Stimulated activated naive B cell treated with anti-CD40 and anti-IgM and Interleukin-4, amounts not matched to agents 10 μg/mL and 1 μg/mL and 100 μg/mL, for 72 hours (primary cell): ENCODE measurements around the gene TALDO1.

Source experiments
- ATAC-seq, 2 donors: fragments of 150-1000 bp; cut with Tn5 transposase; replicated peaks; 2 replicates each; pipeline ENCODE4 v1.10.0; 2021; ENCODE audit warnings: moderate library complexity in 1 of 2
- DNase-seq: peaks from one replicate; pipeline ENCODE4 v3.0.0; 2021
- H3K27ac Mint-ChIP-seq: one replicate; pipeline ENCODE4 v1.8.0; 2022; ENCODE audit warnings: mild to moderate bottlenecking, mixed read lengths
- H3K27me3 Mint-ChIP-seq, 2 donors: one replicate each; pipeline ENCODE4 v1.8.0; 2022; ENCODE audit warnings: mixed read lengths in 2 of 2
- H3K36me3 Mint-ChIP-seq, 2 donors: one replicate each; pipeline ENCODE4 v1.8.0; 2022; ENCODE audit warnings: mixed read lengths in 2 of 2, mild to moderate bottlenecking in 1 of 2
- H3K4me1 Mint-ChIP-seq, 2 donors: one replicate each; pipeline ENCODE4 v1.8.0; 2022; ENCODE audit warnings: mixed read lengths in 2 of 2, mild to moderate bottlenecking in 1 of 2
- H3K4me3 Mint-ChIP-seq, 2 donors: one replicate each; pipeline ENCODE4 v1.8.0; 2022; ENCODE audit warnings: mild to moderate bottlenecking in 2 of 2, mixed read lengths in 2 of 2, moderate library complexity in 1 of 2
- H3K9me3 Mint-ChIP-seq, 2 donors: one replicate each; pipeline ENCODE4 v1.8.0; 2022; ENCODE audit warnings: mixed read lengths in 2 of 2, mild to moderate bottlenecking in 1 of 2

TALDO1 gene

DNA sequence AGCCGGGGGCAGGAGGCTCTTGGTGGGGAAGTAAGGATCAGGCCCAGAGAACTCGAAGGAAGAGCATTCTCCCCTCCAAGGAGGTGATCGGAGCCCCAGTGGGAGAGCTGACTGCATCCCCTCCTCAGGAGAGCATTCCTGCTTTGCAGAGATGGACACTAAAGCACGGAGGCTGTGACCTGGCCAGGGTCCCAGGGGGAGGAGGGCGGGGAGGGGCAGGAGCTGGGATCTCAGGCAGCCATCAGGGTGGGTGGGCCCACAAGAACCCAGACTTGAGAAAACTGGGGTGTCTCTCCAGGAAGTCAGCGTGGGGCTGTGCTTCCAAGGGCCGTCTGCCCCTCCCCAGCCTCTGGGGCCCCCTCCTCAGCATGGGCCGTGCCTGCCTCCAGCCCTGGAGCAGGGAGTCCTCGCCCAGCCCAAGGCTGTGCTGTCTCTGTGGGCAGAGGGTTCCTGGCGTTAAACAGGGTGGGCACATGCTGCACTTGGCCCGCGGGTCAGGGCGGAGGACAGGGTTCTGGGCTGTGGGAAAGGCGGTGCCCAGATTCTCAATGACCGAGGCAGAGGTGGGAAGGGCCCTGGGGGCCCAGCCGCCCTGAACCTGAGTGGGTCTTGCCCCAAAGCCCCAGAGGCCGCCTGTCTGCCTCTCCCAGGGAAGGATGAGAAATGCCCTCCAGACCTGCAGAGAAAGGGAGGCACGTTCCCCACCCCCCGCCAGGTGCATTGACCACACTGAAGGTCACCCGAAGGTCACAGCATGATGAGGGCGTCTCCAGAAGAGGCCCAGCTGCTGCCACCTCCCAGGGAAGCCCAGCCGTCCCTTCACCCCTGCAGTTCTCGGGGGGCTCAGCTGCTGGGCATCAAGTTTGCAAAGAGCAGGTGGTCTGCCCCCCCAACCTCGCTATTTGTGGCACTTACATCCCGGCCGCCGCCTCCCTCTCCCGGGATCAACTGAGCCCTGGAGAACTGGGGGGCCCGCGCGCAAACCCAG, 42.0 kb downstream of the TALDO1 start:
- Mint-ChIP-seq H3K4me3 (peak overlapping the region; percentile 47 to 62), H3K9me3 (no peaks in the 10 kb centered on the region), H3K27me3 (peaks cover 3 to 12% of the 10 kb centered on the region in 2 donors), H3K27ac (peak overlapping the region; percentile 82), H3K4me1 (peaks cover 2 to 18% of the 10 kb centered on the region in 2 donors), H3K36me3 (peaks cover 22 to 29% of the 10 kb centered on the region in 2 donors)
- ATAC-seq (peak in 1 of 2 donors; percentile 18), DNase-seq (no peak)

DNA sequence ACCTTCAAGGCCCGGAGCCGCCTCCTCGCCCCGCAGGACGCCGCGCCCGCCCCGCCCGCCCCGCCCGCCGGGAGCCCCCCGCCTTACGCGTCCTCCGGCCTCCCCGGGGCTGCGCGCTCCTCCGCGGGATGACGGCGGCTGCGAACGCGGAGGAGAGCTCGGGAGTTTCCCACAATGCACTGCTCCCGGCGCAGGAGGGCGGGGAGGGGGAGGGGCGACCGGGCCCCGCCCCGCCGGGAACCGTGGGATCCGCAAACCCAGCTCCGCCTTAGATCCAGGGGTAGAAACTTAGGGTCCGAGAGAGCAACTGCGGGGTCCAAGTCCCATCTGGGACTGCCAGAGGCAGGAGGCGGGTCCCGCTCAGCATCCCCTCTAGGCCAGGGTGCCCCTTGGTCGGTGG, 42.7 kb downstream of the TALDO1 start, which contains the start of gene CEND1:
Gene CEND1, minus strand, starts transcription at position 148 of the 400 bp plus-strand sequence. CDS start 1,514 bp downstream, outside the sequence.
- peaks cover 2 to 18% of the 10 kb centered on the region in 2 donors for H3K4me1 Mint-ChIP-seq
- H3K4me3 Mint-ChIP-seq, result peak within 1 kb of the TSS; percentile 14 to 62
- peaks cover 22 to 29% of the 10 kb centered on the region in 2 donors for H3K36me3 Mint-ChIP-seq
- H3K27ac Mint-ChIP-seq, result peak within 1 kb of the TSS; percentile 82
- DNase-seq (no peak), ATAC-seq (peak; percentile 35 to 41)
- H3K9me3 Mint-ChIP-seq, result no peaks in the 10 kb centered on the region
- H3K27me3 Mint-ChIP-seq, result peaks cover 3 to 12% of the 10 kb centered on the region in 2 donors

DNA sequence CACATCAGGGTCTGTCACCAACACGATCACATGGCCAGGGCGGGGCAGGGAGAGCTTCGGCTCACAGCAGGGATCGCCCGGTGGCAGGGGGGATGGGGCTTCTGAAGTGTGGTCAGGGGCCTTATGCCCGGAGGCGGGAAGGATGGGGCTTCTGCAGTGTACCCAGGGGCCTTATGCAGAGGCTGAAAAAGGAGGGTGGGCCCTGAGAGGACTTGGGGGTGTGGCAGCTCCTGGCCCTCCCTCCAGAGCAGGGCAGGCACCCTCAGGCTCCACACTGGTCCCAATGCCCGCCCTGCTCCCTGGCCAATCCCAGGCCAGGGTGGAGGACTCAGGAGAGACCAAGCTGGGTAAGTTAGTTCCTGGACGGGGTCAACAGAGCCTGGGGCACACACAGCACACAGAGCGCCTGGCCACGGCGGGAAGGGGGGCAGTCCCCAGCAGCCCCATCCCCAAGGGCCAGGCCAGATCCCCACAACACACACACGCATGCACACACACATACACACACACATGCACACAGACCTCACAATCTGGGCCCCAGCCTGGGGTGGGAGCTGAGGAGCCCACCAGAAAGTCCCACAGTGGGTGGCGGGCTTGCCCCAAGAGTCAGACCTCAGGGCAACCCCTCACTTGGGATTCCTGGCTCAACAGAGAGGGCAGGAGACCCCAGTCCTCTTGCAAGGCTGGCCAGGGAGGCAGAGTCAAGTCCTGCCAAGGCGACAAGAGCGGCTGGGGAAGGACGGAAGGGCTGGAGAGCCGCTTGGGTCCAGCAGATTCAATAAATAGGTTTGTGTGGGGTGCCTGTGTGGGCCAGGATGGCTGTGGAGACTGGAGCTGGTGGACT, 43.7 kb downstream of the TALDO1 start:
- H3K4me3 Mint-ChIP-seq, result peak overlapping the region in 1 of 2 donors; percentile 25
- H3K27ac Mint-ChIP-seq, result peak overlapping the region; percentile 75
- H3K4me1 Mint-ChIP-seq, result peaks cover 2 to 26% of the 10 kb centered on the region in 2 donors
- ATAC-seq (no peak), DNase-seq (no peak)
- no peaks in the 10 kb centered on the region for H3K9me3 Mint-ChIP-seq
- peaks cover 3 to 12% of the 10 kb centered on the region in 2 donors for H3K27me3 Mint-ChIP-seq
- H3K36me3 Mint-ChIP-seq, result peaks cover 22 to 29% of the 10 kb centered on the region in 2 donors

DNA sequence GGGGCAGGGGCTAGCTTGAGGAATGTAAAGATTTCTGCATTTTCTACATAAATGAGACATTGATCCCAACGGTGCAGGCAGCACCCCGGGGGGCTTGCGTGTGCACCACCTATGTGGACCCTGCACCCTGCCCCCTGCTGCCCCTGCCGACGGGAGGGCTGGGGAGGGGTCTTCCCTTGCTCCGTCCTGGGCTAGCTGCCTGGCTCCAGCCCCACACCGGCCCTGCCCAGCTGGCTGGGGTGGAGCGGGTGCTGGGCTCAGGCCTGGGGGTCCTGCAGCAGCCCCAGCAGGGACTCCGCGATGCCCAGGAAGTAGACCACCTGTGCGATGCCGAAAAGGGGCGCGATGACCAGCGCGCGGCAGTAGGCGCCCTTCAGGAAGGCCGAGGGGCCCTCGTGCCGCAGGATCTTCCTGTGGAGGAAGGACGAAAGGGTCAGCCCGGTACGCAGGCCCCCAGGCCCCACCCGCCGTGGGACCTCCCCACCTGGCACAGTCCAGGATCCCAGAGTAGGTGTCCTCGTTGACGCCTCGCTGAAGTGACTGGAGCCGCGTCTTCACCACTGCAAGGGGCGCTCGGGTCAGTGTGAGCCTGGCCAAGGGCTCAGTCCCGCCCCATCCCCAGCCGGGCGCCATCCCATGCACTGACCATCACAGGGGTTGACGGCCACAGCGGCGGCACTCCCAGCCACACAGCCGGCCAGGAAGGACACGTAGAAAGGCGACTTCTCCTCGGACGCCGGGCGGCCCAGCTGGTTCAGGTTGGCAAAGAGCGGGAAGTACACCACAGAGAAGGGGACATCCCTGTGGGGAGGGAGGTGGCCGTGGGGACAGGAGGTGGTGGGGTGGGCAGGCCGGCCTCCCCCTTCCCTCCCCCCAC, 44.6 kb downstream of the TALDO1 start:
- Mint-ChIP-seq H3K27ac (peak overlapping the region; percentile 9), H3K4me1 (peaks cover 5 to 32% of the 10 kb centered on the region in 2 donors)

DNA sequence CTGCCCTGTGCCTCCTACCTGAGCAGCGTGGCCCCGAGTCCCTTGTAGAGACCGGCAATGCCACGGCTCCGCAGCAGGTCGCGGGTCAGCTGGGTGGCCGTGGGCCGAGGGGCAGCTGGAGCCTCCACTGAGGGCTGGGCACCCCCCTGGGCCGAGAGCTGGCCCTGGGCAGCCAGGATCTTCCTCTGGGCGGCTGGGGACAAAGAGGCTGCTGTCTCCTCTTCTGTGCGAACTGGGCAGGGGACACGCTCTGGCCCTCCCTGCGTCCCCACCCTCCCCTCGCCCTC, 45.2 kb downstream of the TALDO1 start:
- Mint-ChIP-seq H3K4me1 (peaks cover 8 to 38% of the 10 kb centered on the region in 2 donors), H3K27me3 (peaks cover 3 to 12% of the 10 kb centered on the region in 2 donors), H3K4me3 (no peak overlapping the region), H3K27ac (no peak overlapping the region), H3K9me3 (no peaks in the 10 kb centered on the region), H3K36me3 (peaks cover 24 to 32% of the 10 kb centered on the region in 2 donors)
- ATAC-seq (no peak), DNase-seq (no peak)

More for the DNA sequence above, 44.6 kb downstream of the TALDO1 start:
- Mint-ChIP-seq H3K4me3 (no peak overlapping the region), H3K27me3 (peaks cover 3 to 12% of the 10 kb centered on the region in 2 donors), H3K36me3 (peaks cover 22 to 32% of the 10 kb centered on the region in 2 donors), H3K9me3 (no peaks in the 10 kb centered on the region)
- no peak for DNase-seq
- no peak for ATAC-seq

DNA sequence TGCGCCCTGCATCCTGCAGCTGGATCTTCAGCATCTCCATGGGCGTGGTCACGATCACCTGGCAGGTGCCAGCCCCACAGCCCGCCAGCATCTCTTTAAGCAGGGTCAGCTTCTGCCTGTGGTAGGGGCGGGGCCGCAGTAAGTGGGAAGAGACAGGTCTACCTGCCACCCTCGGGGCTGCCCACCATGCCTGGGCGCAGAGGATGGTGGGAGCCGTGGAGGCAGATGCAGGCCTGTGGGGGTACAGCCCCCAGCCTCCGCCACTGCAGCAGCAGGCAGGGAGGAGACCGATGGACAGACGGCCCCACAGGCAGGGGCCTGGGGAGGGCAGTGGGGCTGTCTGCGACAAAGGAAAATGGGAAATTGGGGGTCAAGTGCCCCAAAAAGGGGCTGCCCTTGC, 45.6 kb downstream of the TALDO1 start:
- ATAC-seq, result no peak
- H3K27ac Mint-ChIP-seq, result peak overlapping the region; percentile 56
- H3K27me3 Mint-ChIP-seq, result peaks cover 3 to 12% of the 10 kb centered on the region in 2 donors
- H3K4me3 Mint-ChIP-seq, result no peak overlapping the region
- peaks cover 24 to 32% of the 10 kb centered on the region in 2 donors for H3K36me3 Mint-ChIP-seq
- DNase-seq, result no peak
- peaks cover 8 to 36% of the 10 kb centered on the region in 2 donors for H3K4me1 Mint-ChIP-seq
- H3K9me3 Mint-ChIP-seq, result no peaks in the 10 kb centered on the region

DNA sequence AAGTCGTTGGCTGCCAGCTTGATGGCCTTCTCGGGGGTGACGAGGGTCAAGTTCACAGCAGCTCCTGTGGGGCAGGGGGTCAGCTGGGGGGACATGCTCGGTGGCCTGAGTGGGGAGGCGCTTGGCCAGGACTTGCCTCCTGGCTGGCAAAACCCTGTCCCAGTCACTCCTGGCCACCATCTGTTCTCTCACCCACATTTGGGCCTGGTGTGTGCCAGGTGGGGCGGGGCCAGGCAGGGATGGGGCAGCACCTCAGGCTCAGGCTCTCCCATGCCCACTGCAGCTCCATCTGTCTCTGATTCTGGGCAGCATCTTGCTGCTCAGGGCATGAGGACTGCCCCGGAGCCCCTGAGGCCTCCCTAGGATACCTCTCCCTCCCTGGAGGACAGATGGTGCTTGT, 46.3 kb downstream of the TALDO1 start:
- peak overlapping the region in 1 of 2 donors; percentile 41 for H3K4me3 Mint-ChIP-seq
- no peak overlapping the region for H3K27ac Mint-ChIP-seq
- peaks cover 24 to 32% of the 10 kb centered on the region in 2 donors for H3K36me3 Mint-ChIP-seq
- no peaks in the 10 kb centered on the region for H3K9me3 Mint-ChIP-seq
- ATAC-seq (no peak), DNase-seq (no peak)
- H3K4me1 Mint-ChIP-seq, result peaks cover 8 to 31% of the 10 kb centered on the region in 2 donors
- H3K27me3 Mint-ChIP-seq, result peaks cover 3 to 10% of the 10 kb centered on the region in 2 donors

DNA sequence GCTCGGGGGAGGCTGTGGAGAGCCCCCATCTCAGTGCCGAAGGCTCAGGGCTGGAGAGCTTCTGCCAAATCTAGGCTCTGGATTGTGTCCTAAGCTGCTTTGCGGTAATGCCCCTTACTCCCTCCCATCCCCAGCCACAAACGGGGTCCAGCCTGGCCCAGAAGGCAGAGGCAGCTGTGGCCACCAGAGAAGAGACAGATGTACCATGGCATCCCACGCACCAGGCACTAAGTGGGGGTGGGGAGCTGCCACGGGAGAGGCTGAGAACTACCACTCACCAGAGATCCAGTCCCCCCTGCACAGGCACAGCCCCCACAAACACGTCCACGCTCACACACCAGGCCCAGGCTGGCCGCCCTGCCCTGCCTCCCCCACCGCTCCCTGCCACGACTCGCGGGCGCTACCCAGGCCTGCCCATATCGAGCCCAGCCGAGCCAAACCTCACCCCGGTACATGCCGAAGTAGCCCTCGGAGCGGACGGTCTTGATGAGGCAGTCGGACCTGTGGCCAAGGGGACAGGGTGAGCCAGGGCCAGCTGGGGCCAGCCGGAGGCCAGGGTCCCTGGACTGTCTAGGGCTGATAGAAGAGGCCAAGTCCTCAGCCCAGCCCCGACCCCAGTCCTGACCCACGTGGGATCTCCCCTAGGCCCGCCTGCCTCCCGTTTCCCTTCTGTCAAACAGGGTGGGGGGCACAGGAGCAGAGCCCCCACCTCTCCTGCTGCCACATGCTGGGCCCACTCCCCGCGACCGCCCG, 46.9 kb downstream of the TALDO1 start:
- DNase-seq, result no peak
- Mint-ChIP-seq H3K4me3 (peak overlapping the region; percentile 25 to 37), H3K4me1 (peaks cover 6 to 30% of the 10 kb centered on the region in 2 donors), H3K27me3 (peaks cover 0 to 4% of the 10 kb centered on the region in 2 donors), H3K27ac (no peak overlapping the region), H3K36me3 (peaks cover 24 to 32% of the 10 kb centered on the region in 2 donors), H3K9me3 (no peaks in the 10 kb centered on the region)
- ATAC-seq, result no peak

DNA sequence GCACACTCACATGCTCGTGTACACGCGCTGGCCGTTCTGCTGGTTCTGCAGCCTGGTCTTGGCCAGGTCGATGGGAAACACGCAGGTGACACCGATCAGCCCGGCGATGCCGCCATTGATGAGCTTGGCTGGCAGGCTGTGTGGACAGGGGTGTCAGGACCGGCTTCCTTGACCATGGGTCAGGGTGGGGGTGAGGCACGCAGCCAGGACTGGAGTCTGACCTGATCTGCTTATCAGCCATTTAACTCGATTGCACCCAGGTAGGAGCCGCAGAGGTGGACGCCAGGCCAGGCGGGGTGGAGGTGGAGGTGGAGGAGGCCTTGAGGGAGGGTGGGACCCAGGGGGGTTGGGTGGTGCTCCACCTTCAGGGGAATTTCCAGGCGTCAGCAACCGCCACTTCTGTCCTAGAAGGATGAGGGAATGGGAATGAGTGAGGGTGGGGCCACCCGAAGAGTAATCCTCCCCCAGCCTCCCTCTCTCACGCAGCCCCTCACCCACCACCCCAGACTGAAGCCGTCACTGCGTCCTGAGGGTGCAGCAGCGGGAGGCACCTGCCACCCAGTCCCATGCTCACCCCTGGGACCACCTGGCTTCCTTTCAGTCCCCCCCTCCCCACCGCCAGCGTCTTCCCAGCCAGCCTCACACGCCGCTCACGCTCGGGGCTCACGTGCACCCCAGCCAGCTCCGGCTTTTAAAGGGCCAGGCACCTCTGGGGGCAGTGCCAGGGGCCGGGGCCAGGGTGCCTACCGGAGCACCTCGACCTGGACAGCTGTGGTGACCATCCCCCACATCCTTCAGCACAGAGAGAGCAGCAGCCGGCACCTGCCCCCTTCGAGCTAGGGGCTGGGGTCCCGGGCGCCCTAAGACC, 47.7 kb downstream of the TALDO1 start:
- Mint-ChIP-seq H3K36me3 (peaks cover 24 to 34% of the 10 kb centered on the region in 2 donors), H3K27ac (peak overlapping the region; percentile 20), H3K9me3 (no peaks in the 10 kb centered on the region), H3K4me1 (peaks cover 6 to 26% of the 10 kb centered on the region in 2 donors), H3K4me3 (peak overlapping the region; percentile 88 to 89), H3K27me3 (no peaks in the 10 kb centered on the region)
- ATAC-seq (no peak), DNase-seq (no peak)

DNA sequence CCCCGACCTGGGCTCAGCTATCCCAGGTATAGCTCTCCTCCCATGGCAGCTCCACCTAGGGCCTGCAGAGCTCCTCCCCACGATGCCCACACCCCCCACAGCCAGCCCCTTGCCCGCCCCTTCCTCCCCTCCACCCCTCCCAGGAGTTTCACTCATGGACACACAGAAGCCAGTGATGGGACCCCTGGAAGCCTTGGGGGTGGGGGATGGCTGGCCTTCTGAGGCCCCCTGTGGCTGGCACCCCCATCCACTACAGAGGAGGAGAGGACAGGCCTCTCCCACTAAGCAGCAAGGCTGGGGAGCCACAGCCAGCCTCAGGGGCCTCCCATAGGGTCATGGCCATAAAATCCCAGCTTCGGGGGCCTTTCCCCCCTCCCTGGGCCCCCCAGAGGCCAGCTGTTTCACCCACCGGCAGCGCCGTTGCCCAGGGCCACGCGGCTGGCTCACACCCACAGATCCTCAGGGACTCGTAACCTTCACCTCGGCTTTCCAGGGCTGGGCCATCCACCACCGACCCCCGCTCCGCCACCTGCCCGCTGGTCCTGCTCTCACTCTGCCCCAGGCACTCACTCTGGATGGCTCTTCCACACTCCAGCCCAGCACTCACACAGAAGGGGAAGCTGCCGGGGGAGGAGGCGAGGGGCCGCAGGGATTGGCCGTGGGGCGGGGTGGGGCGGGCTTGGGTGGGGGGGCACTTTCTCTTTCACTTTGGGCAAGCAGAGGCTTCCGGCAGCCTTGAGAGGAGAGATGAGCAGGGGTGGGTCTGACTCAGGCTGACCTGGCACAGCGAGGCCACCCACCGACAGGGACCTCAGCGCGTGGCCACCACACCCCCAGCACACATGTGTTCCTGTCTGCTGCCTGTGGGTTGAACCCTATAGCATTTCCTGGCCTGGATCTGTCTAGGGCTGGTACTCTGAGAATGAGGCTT, 48.6 kb downstream of the TALDO1 start:
- H3K4me1 Mint-ChIP-seq, result peaks cover 6 to 21% of the 10 kb centered on the region in 2 donors
- peaks cover 19 to 34% of the 10 kb centered on the region in 2 donors for H3K36me3 Mint-ChIP-seq
- peak; percentile 53 to 56 for ATAC-seq
- H3K4me3 Mint-ChIP-seq, result peak overlapping the region; percentile 88 to 89
- peak overlapping the region; percentile 84 for H3K27ac Mint-ChIP-seq
- H3K27me3 Mint-ChIP-seq, result no peaks in the 10 kb centered on the region
- H3K9me3 Mint-ChIP-seq, result no peaks in the 10 kb centered on the region
- DNase-seq, result peak; percentile 61

DNA sequence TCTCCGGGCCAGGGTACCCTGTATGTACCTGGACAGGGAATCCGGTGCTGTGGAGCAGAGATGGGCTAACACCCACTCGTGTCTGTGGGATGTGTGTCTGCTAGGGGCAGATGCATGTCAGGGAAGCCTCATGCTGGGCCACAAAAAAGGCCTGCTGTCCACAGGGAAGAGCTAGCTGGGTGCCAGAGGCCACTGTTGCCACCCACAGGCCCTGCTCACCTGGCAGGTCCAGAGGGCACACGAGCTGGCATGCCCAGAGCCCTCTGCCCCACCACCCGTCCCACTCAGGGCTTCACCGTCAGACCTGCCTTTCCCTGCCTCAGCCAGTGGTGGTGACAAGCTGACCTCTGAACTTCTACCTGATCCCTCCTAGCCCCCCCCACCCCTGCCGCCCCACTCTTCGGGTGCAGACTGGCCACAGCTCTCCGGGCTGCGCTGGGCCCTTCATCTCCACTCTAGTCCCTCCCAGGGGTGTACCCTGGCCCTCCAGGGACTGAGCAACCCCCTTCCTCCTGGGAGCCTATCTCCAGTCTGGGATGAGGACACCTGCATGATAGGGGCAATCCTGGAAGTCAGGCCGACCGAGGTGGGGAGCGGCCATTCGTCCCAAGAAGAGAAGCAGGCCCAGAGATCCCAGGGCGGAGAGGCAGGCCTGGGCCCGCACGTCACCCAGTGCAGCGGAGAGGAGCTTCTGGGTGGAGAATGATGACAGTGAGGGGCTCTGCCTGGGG, 49.5 kb downstream of the TALDO1 start:
- ATAC-seq, result no peak
- no peak for DNase-seq
- peak overlapping the region; percentile 88 to 89 for H3K4me3 Mint-ChIP-seq
- H3K27me3 Mint-ChIP-seq, result no peaks in the 10 kb centered on the region
- H3K4me1 Mint-ChIP-seq, result peaks cover 8 to 26% of the 10 kb centered on the region in 2 donors
- H3K27ac Mint-ChIP-seq, result peak overlapping the region; percentile 93
- H3K9me3 Mint-ChIP-seq, result no peaks in the 10 kb centered on the region
- H3K36me3 Mint-ChIP-seq, result peaks cover 15 to 35% of the 10 kb centered on the region in 2 donors
